ENCODE results near the gene BDNF. TPM values are rescaled to one million over a fixed set of nuclear protein-coding genes. Genes with fewer than 3 reads are reported as not detected.
A peak's percentile ranks its signal among the peaks of the same experiment; 100 is the strongest.

Gene BDNF
- polyA plus RNA-seq, 1 donor from 2014 or later, result not detected

DNA sequence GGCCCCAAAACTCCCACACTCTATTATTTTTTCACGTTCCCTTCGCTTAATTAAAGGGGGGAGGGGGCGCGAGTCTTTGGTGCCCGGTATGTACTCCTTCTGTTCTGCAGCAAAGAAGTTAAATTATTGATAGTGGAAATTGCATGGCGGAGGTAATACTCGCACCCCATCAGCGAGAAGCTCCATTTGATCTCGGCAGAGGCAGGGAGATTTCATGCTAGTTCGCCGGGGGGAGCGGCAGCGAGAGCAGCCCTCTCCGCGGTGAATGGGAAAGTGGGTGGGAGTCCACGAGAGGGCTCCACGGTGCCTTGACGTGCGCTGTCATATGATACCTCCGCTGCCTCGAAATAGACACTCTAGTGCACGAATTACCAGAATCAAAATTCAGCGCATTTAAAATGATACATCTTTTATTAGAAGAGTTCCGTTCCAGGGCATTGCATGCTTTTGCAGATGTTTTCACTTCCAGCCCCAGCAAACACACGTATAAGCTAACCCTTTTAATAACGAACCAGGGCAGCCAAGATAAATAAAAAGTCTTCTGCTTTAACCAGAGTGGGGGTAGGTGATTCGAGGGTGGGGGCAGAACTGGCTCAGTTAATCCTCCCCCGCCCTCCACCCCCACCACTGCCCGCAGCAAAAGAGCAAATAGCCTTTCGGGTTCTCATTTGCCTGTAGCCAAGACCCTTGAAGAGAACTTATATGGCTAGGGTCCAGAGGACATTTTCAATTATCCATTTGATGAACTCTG, 1.3 kb upstream of the BDNF start:
- no peak overlapping the region for H3K27ac ChIP-seq (ENCODE audit: low read length)
- H3K4me3 ChIP-seq (ENCODE audit: low read length), result peak overlapping the region; percentile 71
- H3F3A ChIP-seq (ENCODE audit: insufficient read depth, low read length, poor library complexity, severe bottlenecking), result no peaks in the 10 kb centered on the region
- H3K79me2 ChIP-seq (replicated peaks; ENCODE audit: insufficient read depth, low read length), result no peaks in the 10 kb centered on the region
- no peaks in the 10 kb centered on the region for H3K9me2 ChIP-seq (ENCODE audit: insufficient read depth, low read length)
- TF ChIP-seq EZH2 (IDR thresholded peaks at IDR 0.05; ENCODE audit: borderline replicate concordance, insufficient read depth, low read length, poor library complexity, severe bottlenecking), result no peak
- TF ChIP-seq SMC3 (conservative IDR thresholded peaks at IDR 0.05; ENCODE audit: poor library complexity), result peak; percentile 62
- peak; percentile 51 for TF ChIP-seq RAD21 (conservative IDR thresholded peaks at IDR 0.05)
- no peak for TF ChIP-seq POLR2AphosphoS5 (IDR thresholded peaks at IDR 0.05)
- no peak for TF ChIP-seq TAF1 (IDR thresholded peaks at IDR 0.05; ENCODE audit: low read depth)
- TF ChIP-seq CTCF (IDR thresholded peaks at IDR 0.05; ENCODE audit: poor library complexity, severe bottlenecking), result peak; percentile 57
- TF ChIP-seq EP300 (conservative IDR thresholded peaks at IDR 0.05; ENCODE audit: poor library complexity, severe bottlenecking), result no peak
- no peaks in the 10 kb centered on the region for H3K36me3 ChIP-seq (ENCODE audit: insufficient read depth, low read length)
- H3K4me2 ChIP-seq (ENCODE audit: low read length), result peak overlapping the region; percentile 73
- no peaks in the 10 kb centered on the region for H4K20me1 ChIP-seq (ENCODE audit: insufficient read depth)
- peaks cover 75% of the 10 kb centered on the region for H3K27me3 ChIP-seq (ENCODE audit: insufficient read depth, low read depth, low read length)
- H2AFZ ChIP-seq (ENCODE audit: low read depth, low read length), result no peak overlapping the region
- H3K9me3 ChIP-seq (ENCODE audit: low read length), result no peaks in the 10 kb centered on the region
- H3K9ac ChIP-seq (ENCODE audit: low read length), result no peak overlapping the region

- no peak overlapping the region for H3K4me2 ChIP-seq (ENCODE audit: low read length)
- no peak overlapping the region for H3K27ac ChIP-seq (ENCODE audit: low read length)
- no peaks in the 10 kb centered on the region for H4K20me1 ChIP-seq (ENCODE audit: insufficient read depth)
- no peaks in the 10 kb centered on the region for H3K79me2 ChIP-seq (replicated peaks; ENCODE audit: insufficient read depth, low read length)
- no peaks in the 10 kb centered on the region for H3F3A ChIP-seq (ENCODE audit: insufficient read depth, low read length, poor library complexity, severe bottlenecking)
- H3K4me3 ChIP-seq (ENCODE audit: low read length), result peak overlapping the region; percentile 63
- H2AFZ ChIP-seq (ENCODE audit: low read depth, low read length), result no peak overlapping the region
- H3K9ac ChIP-seq (ENCODE audit: low read length), result no peak overlapping the region
- TF ChIP-seq POLR2AphosphoS5 (IDR thresholded peaks at IDR 0.05), result no peak
- no peak for TF ChIP-seq CTCF (IDR thresholded peaks at IDR 0.05; ENCODE audit: poor library complexity, severe bottlenecking)
- TF ChIP-seq RAD21 (conservative IDR thresholded peaks at IDR 0.05), result no peak
- TF ChIP-seq EP300 (conservative IDR thresholded peaks at IDR 0.05; ENCODE audit: poor library complexity, severe bottlenecking), result no peak
- no peak for TF ChIP-seq EZH2 (IDR thresholded peaks at IDR 0.05; ENCODE audit: borderline replicate concordance, insufficient read depth, low read length, poor library complexity, severe bottlenecking)
- no peak for TF ChIP-seq SMC3 (conservative IDR thresholded peaks at IDR 0.05; ENCODE audit: poor library complexity)
- no peaks in the 10 kb centered on the region for H3K9me3 ChIP-seq (ENCODE audit: low read length)
- H3K27me3 ChIP-seq (ENCODE audit: insufficient read depth, low read depth, low read length), result peaks cover 88% of the 10 kb centered on the region
- no peaks in the 10 kb centered on the region for H3K9me2 ChIP-seq (ENCODE audit: insufficient read depth, low read length)
- no peaks in the 10 kb centered on the region for H3K36me3 ChIP-seq (ENCODE audit: insufficient read depth, low read length)
These were observed 317 bp downstream of the BDNF start for GRCh38 chr11:27699926-27700350.

Data from neural cell (in vitro differentiated cells).